HUDEP-2 (cell line): ENCODE measurements around the gene TSPEAR.
"Not testable (repeated sequence)": the region's sequence is repeated elsewhere in the genome, so short reads cannot be mapped to it uniquely, and the experiment has no call there.

Source experiments
- DNase-seq, 76 experiments: peaks; one replicate each; lab custom pipeline; 2025; ENCODE audit not compliant: unreplicated experiment in 76 of 76; lab: John Stamatoyannopoulos, UW

Gene TSPEAR

DNA sequence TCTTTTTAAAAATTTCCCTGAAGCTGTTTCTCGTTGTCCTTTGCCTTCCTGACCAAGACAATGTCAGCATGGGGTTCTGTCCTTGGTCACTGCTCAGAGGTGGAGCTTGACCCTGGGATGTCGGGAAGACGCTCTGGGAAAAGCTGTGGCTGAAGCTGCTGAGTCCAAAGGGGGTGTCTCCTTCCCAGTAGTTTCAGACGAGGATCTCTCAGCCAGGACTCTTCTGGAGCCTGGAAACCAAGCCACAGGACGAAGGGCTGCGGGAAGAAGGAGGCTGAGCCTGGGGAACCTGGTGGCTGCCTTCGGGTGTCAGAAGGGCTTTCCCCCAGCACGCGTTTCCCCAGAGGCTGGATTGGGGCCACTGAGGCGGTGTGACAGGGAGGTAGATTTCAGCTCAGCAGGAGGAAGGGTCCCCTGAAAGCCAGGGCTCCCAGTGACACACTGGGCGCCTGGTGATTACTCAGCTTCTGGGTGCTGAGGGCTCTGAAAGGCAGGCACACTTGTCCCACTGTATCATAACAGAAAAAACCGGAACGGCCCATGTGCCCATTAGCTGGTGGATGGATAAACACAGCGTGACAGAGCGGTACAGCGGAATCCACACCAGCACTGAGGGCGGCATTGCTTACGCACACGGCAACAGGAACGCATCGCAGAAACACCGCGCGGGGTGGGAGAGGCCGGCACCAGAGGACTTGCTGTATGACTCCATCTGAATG, 24.4 kb downstream of the TSPEAR start:
- DNase-seq, result no peak

DNA sequence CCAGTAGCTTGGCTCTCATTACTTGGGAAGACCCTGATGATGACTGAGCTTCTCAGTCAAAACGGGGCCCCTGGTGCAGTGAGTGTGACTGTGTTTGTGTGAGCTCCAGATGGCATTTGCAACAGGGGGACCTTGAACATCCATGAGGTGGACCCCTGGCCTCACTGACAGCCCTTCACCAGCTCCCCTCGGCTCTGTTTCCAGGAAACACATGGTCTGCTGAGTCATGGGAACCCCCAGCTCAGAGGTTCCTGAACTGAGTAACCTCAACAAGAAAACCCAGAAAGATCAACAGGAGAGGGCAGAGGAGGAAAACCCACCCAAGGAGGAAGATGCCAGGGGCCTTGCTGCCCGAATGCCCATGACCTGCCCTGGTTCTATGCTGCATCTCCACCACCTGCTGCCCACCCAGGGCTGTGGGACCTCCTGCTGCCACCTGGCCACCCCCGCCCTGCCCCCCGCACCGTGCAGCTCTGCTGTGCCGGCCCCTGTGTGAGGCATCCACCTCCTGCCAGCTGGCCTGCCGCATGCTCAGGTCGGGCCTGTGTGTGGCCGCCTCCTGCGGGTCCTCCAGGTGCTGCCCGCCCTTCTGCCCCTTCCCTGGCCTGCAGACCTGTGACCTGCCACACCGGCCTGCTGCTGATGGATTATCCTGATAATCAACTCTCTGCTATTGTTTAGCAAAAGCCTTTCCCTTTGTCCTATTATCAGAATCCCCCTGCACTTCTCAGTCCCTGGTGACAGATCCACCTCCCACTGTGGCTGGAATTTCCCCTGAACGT, 25.2 kb downstream of the TSPEAR start:
- DNase-seq, result no peak

DNA sequence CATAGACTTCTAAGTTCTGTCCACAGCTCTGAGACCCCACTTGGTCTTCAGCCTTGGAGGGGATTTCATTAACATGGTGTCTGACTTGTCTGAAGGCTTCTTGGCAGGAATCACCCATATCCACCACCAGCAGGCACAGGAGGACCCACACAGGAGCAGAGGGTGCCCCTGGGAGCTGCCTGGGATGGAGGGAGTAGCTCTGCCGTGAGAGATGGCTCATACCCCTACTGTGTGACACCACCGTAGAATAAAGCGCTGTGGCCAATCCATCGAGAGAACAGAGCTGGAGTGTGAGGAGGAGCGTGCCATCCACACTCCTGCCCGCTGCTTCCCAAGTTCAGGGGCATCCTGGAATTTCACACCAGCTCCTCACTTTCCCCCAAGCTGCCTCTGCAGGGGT, 26.3 kb downstream of the TSPEAR start:
- DNase-seq, result peak in 1 of 76 experiments; percentile 8

DNA sequence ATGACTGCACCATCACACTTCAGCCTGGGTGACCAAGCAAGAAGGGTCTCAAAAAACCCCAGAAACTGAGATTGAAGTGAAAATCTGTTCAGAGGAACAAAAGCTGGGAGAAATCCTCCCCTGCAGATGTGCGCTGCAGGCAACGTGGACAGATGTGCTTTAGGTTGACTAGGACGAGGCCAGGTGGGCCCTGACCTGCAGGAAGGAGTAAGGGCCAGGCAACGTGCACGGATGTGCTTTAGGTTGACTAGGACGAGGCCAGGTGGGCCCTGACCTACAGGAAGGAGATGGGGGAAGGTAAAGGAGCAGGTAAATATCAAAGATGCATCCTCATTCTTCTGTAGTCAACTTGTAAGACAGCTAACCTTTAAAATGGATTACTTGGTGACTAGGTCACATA, 26.9 kb downstream of the TSPEAR start:
- DNase-seq, result no peak

DNA sequence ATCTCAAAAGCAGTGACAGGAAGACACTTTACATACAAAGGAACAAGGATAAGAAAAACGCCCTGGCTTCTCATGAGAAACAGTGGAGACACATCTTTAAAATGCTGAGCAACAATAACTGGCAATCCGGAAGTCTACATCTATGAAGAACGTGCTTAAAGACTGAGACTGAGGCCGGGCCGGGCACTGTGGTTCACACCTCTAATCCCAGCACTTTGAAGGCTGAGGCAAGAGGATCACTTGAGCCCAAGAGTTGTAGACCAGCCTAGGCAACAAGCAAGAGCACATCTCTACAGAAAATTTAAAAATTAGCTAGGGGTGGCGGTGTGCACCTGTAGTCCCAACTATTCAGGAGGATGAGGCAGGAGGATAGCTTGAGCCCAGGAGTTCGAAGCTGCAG, 27.3 kb downstream of the TSPEAR start:
- no peak for DNase-seq

DNA sequence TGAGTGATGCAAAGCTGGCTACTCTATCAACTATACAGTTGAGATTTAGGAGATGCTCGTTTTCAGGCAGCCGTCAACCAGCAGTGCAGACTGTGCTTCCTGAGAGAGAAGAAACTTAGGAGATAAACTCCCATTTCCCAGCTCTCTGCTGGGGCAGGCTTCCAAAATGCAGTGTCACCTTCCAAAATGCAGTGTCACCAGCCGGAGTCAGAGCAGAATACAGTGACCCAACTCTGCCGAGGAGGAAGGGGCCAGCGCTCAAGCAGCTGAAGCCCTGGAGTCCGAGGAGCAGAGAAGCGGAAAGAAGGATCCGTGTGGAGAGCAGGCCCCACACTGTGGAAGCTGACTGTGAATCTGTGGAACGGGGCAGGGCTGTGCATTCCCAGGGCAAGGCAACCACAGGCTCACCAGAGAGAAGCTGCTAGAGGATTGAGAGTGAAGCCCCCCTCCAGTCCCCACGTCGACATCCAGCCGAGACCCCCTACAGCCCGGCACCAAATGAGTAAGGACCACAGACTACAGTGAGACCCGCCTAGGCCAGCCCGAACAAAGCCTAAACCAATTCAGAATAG, 28.7 kb downstream of the TSPEAR start:
- DNase-seq, result no peak

DNA sequence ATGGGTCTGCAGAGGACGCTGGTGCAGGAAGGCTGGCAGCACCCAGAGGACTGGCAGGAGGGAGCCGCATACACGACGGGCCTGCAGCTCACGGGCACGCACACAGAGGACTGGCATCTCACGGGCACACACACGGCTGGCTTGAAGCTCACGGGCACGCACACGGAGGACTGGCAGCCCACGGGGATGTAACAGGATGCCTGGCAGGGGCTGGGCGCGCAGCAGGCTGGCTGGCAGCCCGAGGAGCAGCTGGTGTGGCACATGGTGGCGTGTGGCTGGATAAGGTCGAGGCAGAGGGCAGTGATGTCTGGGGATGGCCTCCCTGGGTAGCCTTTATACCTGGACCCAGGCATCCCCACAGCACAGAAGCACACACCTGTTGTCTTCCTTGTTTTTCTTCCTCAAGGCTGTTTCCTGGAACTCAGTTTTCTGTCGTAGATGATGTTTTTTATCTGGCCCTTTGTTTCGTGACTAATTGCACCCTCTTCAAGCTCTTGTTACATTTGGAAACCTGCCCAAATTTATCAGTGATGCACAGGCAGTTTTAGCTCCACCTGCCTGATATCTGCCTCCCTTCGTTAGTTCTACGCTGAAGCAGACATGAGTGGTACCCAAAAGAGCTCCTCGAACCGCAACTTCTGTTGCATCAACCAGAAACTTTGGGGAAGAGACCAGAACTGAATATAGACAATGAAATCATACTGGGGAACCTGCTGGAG, 29.4 kb downstream of the TSPEAR start, which contains the start of gene KRTAP12-1:
Gene KRTAP12-1 (minus strand): TSS at position 303 of the 719 bp plus-strand sequence. CDS start 40 bp downstream, at position 263.
- DNase-seq, result peak in 7 of 76 experiments; percentile 5 to 31 (median 6)

DNA sequence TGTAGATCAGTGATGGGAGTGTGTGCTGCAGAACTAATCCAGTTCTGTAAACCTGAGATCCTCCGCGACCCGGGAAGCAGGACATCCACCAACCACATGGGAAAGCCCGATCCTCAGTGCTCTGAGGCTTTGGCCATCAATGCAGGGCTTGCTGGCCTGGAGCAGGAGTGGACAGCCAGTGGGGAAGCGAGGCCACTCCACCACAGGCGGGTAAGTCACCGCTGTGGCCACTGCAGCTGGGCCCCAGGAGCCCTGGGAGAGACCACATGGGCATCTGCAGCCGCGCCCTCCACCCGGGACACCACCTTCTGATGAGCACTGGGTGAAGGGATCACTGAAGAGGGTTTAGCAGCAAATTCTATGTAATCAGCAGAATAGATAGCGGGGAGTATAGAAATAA, 30.2 kb downstream of the TSPEAR start:
- DNase-seq, result no peak

DNA sequence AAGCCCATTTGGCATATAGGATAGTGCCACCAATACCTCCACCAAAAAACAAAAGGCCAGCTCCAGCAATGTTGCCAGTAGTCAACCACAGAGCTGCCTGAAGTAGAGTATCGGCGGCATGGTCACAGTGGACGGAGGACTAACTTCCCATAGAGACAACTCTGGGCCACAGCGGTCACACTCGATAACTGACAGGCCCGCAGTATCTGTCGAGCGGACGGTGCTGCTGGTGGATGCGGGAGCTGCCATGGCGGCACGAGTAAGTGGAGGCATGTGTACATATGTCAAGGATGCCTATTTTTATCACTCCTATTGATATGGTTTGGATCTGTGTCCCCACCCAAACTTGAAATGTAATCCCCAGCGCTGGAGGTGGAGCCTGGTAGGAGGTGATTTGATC, 33.5 kb downstream of the TSPEAR start:
- DNase-seq, result no peak

DNA sequence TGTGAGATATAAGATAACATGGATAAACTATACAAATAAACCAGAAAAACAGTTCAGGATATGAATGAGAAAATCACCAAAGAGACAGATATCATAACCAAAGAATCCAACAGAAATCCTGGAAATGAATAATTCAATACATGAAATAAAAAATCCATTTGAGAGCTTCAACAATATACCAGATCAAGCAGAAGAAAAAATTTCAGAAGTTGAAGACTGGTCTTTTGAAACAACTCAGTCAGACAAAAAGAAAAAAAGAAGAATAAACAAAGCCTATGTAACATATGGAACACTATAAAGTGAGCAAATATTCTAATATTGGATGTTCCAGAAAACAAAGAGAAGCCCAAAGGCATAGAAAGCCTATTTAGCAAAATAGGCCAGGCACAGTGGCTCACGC, 39.5 kb downstream of the TSPEAR start:
- DNase-seq, result no peak

DNA sequence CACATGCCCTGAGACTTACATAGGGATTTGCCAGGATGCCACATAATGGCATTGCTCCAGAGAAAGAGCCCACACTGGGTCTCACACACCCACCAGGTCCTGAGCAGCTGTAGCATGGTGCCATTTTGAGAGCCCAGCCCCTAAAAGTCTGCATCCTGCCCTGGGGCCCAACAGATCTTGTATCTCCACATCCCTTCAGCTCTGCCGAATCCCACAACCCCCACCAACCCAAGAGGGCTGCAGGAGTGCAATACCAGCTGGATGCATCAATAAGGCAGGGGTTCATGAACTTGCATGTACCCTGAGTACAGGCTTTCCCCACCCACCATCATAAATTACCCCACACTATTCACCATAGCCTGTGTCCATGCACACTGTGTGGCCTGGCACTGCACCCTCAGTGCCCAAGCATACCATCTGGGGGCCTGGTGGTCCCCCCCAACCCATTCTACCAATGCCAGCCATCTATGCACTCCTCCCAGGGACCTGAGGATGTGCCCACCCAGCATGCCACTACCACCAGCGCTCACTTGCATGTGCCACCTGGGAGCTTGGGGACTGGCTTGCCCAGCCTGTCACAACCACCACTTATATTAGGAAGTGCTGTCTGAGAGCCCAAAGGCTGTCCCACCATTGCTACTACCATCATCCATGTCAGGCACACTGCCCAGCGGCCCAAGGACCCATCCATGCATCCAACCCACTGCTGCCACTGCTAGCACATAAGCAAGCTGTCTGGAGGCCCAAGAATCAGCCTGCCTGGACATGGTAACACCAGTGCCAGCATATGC, 40.5 kb downstream of the TSPEAR start:
- no peak for DNase-seq

DNA sequence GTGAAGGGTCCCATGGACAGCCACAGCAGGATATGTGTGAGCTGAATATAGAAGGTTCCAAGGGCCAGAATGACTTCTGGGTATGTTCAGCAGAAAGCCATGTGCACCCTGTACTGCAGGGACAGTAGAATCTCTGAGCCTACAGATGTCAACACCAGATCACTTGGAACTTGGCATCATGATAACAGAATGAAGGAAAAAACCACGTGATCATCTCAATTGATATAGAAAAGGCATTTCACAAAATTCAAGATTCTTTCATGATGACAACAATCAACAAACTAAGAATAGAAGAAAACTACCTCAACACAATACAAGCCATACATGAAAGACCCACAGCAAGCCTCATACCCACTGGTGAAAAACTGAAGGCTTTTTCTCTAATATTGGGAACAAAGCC, 43.8 kb downstream of the TSPEAR start:
- DNase-seq, result no peak

DNA sequence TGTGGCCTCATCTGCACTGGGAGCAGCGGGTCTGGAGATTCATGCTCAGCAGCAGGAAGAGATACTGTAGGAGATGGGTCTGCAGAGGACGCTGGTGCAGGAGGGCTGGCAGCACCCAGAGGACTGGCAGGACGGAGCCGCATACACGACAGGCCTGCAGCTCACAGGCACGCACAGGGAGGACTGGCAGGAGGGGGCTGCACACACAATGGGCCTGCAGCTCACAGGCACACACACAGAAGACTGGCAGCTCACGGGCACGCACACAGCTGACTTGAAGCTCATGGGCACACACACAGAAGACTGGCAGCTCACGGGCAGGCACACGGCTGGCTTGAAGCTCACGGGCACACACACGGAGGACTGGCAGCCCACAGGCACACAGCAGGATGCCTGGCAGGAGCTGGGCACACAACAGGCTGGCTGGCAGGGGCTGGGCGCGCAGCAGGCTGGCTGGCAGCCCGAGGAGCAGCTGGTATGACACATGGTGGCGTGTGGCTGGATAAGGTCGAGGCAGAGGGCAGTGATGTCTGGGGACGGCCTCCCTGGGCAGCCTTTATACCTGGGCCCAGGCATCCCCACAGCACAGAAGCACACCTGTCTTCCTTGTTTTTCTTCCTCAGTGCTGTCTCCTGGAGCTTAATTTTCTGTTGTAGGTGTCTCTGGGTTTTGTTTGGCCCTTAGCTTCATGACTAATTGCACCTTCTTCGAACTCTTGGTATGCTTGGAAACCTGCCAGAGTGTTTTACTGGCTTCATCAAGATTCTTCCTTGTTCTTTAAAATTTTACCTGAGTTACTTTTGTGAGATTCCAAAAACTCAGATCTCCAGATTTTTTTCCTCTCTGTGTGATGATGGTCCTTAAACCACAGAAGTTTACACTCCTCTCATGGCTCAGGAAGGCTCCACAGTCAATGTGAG, 44.7 kb downstream of the TSPEAR start, which contains the start of gene KRTAP12-2:
Gene KRTAP12-2 (minus strand): TSS at position 527 of the 920 bp plus-strand sequence. CDS start 41 bp downstream, at position 486.
- no peak for DNase-seq

DNA sequence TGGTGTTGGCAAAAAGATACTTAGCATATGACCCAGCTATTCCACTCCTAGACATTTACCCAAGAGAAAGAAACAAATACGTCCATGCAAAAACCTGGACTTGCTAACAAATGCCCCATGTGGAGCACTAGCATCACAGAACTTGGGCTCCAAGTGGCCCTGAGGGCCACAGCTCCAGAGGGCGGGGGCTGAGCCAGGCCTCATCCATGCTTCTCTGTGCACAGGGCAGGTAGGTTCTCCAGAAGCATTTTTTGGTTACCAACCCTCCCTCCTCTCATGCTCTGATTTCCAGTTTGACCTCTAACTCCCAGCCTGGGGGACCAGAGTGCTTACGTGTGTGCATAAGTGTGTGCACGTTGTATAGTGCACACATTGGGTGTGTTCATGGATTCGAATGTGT, 46.7 kb downstream of the TSPEAR start:
- no peak for DNase-seq

DNA sequence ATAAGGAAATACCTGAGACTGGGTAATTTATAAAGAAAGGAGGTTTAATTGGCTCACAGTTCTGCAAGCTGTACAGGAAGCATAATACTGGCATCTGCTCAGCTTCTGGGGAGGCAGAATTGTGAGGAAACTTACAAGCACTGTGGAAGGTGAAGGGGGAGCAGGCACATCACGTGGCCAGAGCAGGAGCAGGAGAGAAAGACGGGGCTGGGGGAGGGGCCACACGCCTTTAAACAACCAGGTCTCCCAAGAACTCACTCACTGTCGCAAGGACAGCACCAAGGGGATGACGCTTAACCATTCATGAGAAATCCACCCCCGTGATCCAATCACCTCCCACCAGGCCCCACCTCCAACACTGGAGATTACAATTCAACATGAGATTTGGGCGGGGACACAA, 49.8 kb downstream of the TSPEAR start:
- not testable (repeated sequence) for DNase-seq

DNA sequence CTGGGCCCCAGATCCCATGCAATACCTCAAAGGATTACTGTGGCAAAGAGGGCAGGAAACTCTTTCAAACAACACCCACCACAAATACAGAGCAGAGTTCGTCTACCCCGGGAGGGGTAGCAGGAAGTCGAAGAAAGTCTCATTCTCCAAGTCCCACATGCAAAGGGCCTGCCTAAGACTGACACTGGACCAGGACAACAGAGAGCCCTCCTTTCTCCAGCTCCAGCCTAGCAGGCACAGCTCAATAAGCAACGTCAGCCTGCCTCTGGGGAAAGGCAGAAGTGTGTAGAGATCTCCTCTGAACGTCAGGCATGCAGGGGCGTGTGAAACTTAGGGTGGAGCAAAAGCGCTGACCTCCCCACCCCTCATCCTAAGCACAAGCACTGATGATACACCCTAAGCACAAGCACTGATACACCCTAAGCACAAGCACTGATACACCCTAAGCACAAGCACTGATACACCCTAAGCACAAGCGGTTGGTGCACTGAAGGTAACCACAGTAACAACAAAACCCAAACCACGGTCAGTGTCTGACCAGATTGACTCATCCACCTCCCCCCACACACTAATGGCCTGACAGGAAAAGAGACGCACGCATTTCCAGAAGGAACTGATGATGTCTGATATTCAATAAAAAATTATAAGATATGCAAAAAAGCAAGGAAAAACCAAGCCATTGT, 52.3 kb downstream of the TSPEAR start:
- no peak for DNase-seq

DNA sequence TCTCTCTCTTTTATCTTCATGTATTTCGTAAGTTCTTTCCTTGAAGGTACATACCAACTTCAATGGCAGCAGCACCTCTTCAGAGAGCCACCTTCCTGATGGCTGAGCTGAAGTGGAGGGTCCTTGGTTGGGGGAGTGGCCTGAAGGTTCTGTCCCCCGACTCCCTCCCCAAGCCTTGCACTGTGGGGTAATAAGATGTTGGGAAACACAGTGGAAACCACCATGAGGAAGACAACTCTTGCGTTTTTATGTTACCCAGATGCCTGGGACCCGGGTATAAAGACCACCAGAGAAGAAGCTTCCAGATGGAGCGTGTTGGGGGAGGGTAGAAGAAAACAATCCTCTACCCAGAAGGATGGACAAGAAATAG, 52.8 kb downstream of the TSPEAR start:
- DNase-seq, result no peak

DNA sequence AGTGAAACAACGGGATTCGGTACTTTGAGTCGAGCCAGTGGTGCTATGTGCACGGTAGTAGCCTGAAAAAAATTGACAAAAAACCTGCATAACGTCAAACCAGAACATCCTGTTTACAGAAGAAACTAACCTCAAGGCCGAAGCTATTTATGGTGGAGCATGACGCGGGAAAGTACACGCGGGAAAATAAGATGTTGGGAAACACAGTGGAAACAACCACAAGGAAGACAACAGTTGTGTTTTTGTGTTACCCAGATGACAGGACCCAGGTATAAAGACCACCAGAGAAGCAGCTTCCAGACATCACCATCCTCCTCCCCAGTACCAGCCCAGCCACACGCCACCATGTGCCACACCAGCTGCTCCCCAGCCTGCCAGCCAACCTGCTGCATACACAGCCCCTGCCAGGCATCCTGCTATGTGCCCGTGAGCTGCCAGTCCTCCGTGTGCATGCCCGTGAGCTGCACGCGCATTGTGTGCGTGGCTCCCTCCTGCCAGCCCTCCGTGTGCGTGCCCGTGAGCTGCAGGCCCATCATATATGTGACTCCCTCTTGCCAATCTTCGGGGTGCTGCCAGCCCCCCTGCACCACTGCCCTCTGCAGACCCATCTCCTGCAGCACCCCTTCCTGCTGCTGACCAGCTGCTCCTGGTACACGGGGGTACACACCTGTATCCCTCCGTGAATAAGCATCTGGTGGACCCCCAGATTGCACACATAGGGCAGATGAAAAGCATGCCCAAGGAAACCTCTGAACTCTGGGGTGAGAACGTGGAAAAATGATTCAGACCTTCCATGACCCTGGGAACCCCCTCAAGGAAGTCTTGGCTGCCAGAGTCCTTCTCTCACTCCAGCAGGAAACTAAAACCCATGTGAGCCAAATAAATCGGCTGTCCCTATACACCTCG, 53.5 kb downstream of the TSPEAR start, which contains the start of gene KRTAP12-3:
Gene KRTAP12-3 (plus strand): TSS at position 298 of the 906 bp plus-strand sequence. CDS start 48 bp downstream, at position 346.
- DNase-seq, result no peak
